HG03097 (cell line): ENCODE results near the gene HNRNPM.
"Not testable (repeated sequence)": the region's sequence is repeated elsewhere in the genome, so short reads cannot be mapped to it uniquely, and the experiment has no call there.

Source experiments
- ATAC-seq: cut with Tn5 transposase; IDR thresholded peaks from one replicate; pipeline ENCODE4 v1.9.1; 2021; ENCODE audit not compliant: unreplicated experiment, low FRiP score

The HNRNPM gene

GRCh38 chr19:8444677-8445487 lies at the start of gene HNRNPM:
Gene HNRNPM (plus strand): TSS chr19:8444975. CDS start chr19:8444999, 24 bp downstream.
- peak; percentile 92 for ATAC-seq

- ATAC-seq: no peak
Observed at GRCh38 chr19:8395621-8396082, 49.1 kb upstream of the HNRNPM start.

- ATAC-seq: no peak
Observed at GRCh38 chr19:8396185-8396562, 48.6 kb upstream of the HNRNPM start.

- ATAC-seq: no peak
Observed at GRCh38 chr19:8396563-8397203, 48.1 kb upstream of the HNRNPM start.

GRCh38 chr19:8397271-8397670 lies 47.5 kb upstream of the HNRNPM start:
- no peak for ATAC-seq

- ATAC-seq: no peak
Observed at GRCh38 chr19:8397746-8398310, 46.9 kb upstream of the HNRNPM start.

- ATAC-seq: no peak
Observed at GRCh38 chr19:8398311-8398771, 46.4 kb upstream of the HNRNPM start.

- no peak for ATAC-seq
Observed at GRCh38 chr19:8399681-8400188, 45.0 kb upstream of the HNRNPM start.

- ATAC-seq: no peak
Observed at GRCh38 chr19:8401981-8402411, 42.8 kb upstream of the HNRNPM start.

GRCh38 chr19:8403098-8403819 lies 41.5 kb upstream of the HNRNPM start:
- ATAC-seq: no peak

GRCh38 chr19:8403820-8404109 lies 41.0 kb upstream of the HNRNPM start:
- no peak for ATAC-seq

GRCh38 chr19:8404391-8405151 lies 40.2 kb upstream of the HNRNPM start:
- ATAC-seq: no peak

GRCh38 chr19:8410718-8411117 lies 34.1 kb upstream of the HNRNPM start:
- ATAC-seq: not testable (repeated sequence)

GRCh38 chr19:8412783-8413628 lies 31.8 kb upstream of the HNRNPM start, which contains the start of gene MARCHF2:
Gene MARCHF2 (plus strand): TSS chr19:8413305. CDS start chr19:8421841, 8,536 bp downstream.
- peak; percentile 98 for ATAC-seq

- ATAC-seq: no peak
Observed at GRCh38 chr19:8413629-8413995, 31.2 kb upstream of the HNRNPM start.

- ATAC-seq: no peak
Observed at GRCh38 chr19:8416796-8417195, 28.0 kb upstream of the HNRNPM start.

GRCh38 chr19:8421484-8422461 lies 23.0 kb upstream of the HNRNPM start:
- ATAC-seq: no peak

- ATAC-seq: no peak
Observed at GRCh38 chr19:8423817-8424223, 21.0 kb upstream of the HNRNPM start.
